ENCODE measurements around the gene PPP1R1A.

- TF ChIP-seq SMARCB1 (IDR thresholded peaks at IDR 0.05; ENCODE audit: insufficient read length, low read depth): no peak
- TF ChIP-seq ZNF699 (CRISPR knock-in tag; IDR thresholded peaks at IDR 0.05; ENCODE audit: insufficient replicate concordance): no peak
- TF ChIP-seq BMI1 (IDR thresholded peaks at IDR 0.05; ENCODE audit: low read length): no peak
- TF ChIP-seq MEF2D (tag; conservative IDR thresholded peaks at IDR 0.05; ENCODE audit: low read depth): no peak
- no peak for TF ChIP-seq ZEB2 (IDR thresholded peaks at IDR 0.05)
- no peak for TF ChIP-seq ZBTB49 (CRISPR knock-in tag; IDR thresholded peaks at IDR 0.05; ENCODE audit: borderline replicate concordance)
- TF ChIP-seq RBM34 (IDR thresholded peaks at IDR 0.05; ENCODE audit: borderline replicate concordance, insufficient read depth, low read length): no peak
- TF ChIP-seq NR2C1 (IDR thresholded peaks at IDR 0.05): no peak
- TF ChIP-seq NR2C1 (tag; IDR thresholded peaks at IDR 0.05): no peak
Measured at GRCh38 chr12:54589964-54590363, 1.5 kb upstream of the PPP1R1A start.
